ENCODE measurements around the gene RUNX2.

GRCh38 chr6:45447005-45447404, 118.9 kb downstream of the RUNX2 start:
- TF ChIP-seq GATA2 (IDR thresholded peaks at IDR 0.05; ENCODE audit: low read depth, low read length) (no peak), GATA3 (IDR thresholded peaks at IDR 0.05; ENCODE audit: low read depth, low read length) (no peak)

Data from SH-SY5Y (cell line).